Small intestine (tissue), 7 donors: ENCODE measurements around the gene CNTN1. TPM values are rescaled to one million over a fixed set of nuclear protein-coding genes. Genes with fewer than 3 reads are reported as not detected.

Experiments
- DNase-seq, 2 donors: peaks; one replicate each; pipeline versions ENCODE4 v3.0.0 to v3.0.0-alpha.2; 2013
- FAIRE-seq: peaks from 2 replicates; lab custom pipeline; 2012; peaks lifted over from hg19 to GRCh38; lab: Jason Lieb, UNC
- H3K27ac ChIP-seq, 3 donors: one replicate each; pipeline ENCODE4 v1.5.1; 2013; ENCODE audit warnings: low read length in 2 of 3, mild to moderate bottlenecking in 2 of 3, control low read depth in 1 of 3, inconsistent platforms in 1 of 3, low read depth in 1 of 3, moderate library complexity in 1 of 3
- H3K27me3 ChIP-seq, 3 donors: one replicate each; pipeline ENCODE4 v1.6.1; 2013; ENCODE audit warnings: low read length in 3 of 3, inconsistent platforms in 1 of 3; ENCODE audit not compliant: control insufficient read depth in 3 of 3, insufficient read depth in 3 of 3
- H3K36me3 ChIP-seq, 3 donors: one replicate each; pipeline ENCODE4 v1.6.1; 2013; ENCODE audit warnings: low read length in 3 of 3, inconsistent platforms in 1 of 3, low read depth in 1 of 3, mild to moderate bottlenecking in 1 of 3, moderate library complexity in 1 of 3; ENCODE audit not compliant: control insufficient read depth in 3 of 3, insufficient read depth in 2 of 3
- H3K4me1 ChIP-seq, 3 donors: one replicate each; pipeline ENCODE4 v1.6.1; 2013; ENCODE audit warnings: low read length in 2 of 3, inconsistent platforms in 1 of 3, low read depth in 1 of 3, mild to moderate bottlenecking in 1 of 3, moderate library complexity in 1 of 3; ENCODE audit not compliant: control insufficient read depth in 3 of 3, insufficient read depth in 2 of 3
- H3K4me3 ChIP-seq, 3 donors: one replicate each; pipeline ENCODE4 v1.5.1; 2013; ENCODE audit warnings: low read length in 3 of 3, control low read depth in 1 of 3, inconsistent platforms in 1 of 3, low read depth in 1 of 3, mild to moderate bottlenecking in 1 of 3, moderate library complexity in 1 of 3
- H3K9me3 ChIP-seq, 2 donors: one replicate each; pipeline ENCODE4 v1.6.1; 2013; ENCODE audit warnings: low read depth in 1 of 2, low read length in 1 of 2; ENCODE audit not compliant: control insufficient read depth in 2 of 2, insufficient read depth in 1 of 2
- WGBS, 3 donors: extraction: QIAGEN DNeasy Blood & Tissue Kit; methylation state at CpG; one replicate each; pipeline ENCODE4 v1.1.7; 2013; 5-methylcytosine and 5-hydroxymethylcytosine counted together
- polyA plus RNA-seq, 4 donors: library from polyadenylated mRNA; stranded (reverse) in 3 of 4; unstranded in 1 of 4; fragments of 200-250 nt in 3 of 4; fragments of 120-200 nt in 1 of 4; gene quantifications; one replicate each; pipeline versions ENCODE4 v1.2.1 to v1.2.3, GENCODE V29; 2013
- donor health status: healthy with polysubstance abuse.
- donor health status: control.
- donor health status: control.
- donor health status: Bipolar disorder and iron deficiency.
- donor health status: healthy.

The CNTN1 gene
- polyA plus RNA-seq, 4 donors = under 0.01 to 1.6 (median 0.56) TPM

- H3K4me1 ChIP-seq = no peaks in the 10 kb centered on the region
- no peak overlapping the region for H3K27ac ChIP-seq
- peaks cover 2 to 47% of the 10 kb centered on the region in 2 donors for H3K9me3 ChIP-seq
- no peak overlapping the region for H3K4me3 ChIP-seq
- FAIRE-seq (no peak), DNase-seq (no peak)
- H3K27me3 ChIP-seq = no peaks in the 10 kb centered on the region
- WGBS, 3 donors = 87 to 96% (median 88%) methylated on average over 1 of the region's 1 CpG
- no peaks in the 10 kb centered on the region for H3K36me3 ChIP-seq
These were observed 319.7 kb downstream of the CNTN1 start for GRCh38 chr12:41011939-41012338.

- no peak for FAIRE-seq
- WGBS, 3 donors = 71 to 84% (median 82%) methylated on average over 1 of the region's 1 CpG
- no peak for DNase-seq
- Histone ChIP-seq H3K36me3 (no peaks in the 10 kb centered on the region), H3K9me3 (peaks cover 0 to 35% of the 10 kb centered on the region in 2 donors), H3K4me1 (no peaks in the 10 kb centered on the region), H3K4me3 (no peak overlapping the region), H3K27ac (no peak overlapping the region), H3K27me3 (no peaks in the 10 kb centered on the region)
These were observed 321.8 kb downstream of the CNTN1 start for GRCh38 chr12:41013881-41014642.

GRCh38 chr12:41014643-41015020 lies 322.4 kb downstream of the CNTN1 start:
- H3K9me3 ChIP-seq = peaks cover 0 to 29% of the 10 kb centered on the region in 2 donors
- no peaks in the 10 kb centered on the region for H3K27me3 ChIP-seq
- no peak overlapping the region for H3K27ac ChIP-seq
- H3K4me3 ChIP-seq = no peak overlapping the region
- FAIRE-seq (no peak), DNase-seq (no peak)
- no peaks in the 10 kb centered on the region for H3K4me1 ChIP-seq
- 27 to 59% (median 54%) methylated on average over 1 of the region's 1 CpG for WGBS, 3 donors
- H3K36me3 ChIP-seq = no peaks in the 10 kb centered on the region

GRCh38 chr12:41018010-41018409 lies 325.8 kb downstream of the CNTN1 start:
- WGBS, 3 donors = 81 to 86% (median 85%) methylated on average over 5 of the region's 5 CpGs
- no peak overlapping the region for H3K4me3 ChIP-seq
- H3K4me1 ChIP-seq = no peaks in the 10 kb centered on the region
- FAIRE-seq (no peak), DNase-seq (no peak)
- no peaks in the 10 kb centered on the region for H3K9me3 ChIP-seq
- no peaks in the 10 kb centered on the region for H3K36me3 ChIP-seq
- no peak overlapping the region for H3K27ac ChIP-seq
- no peaks in the 10 kb centered on the region for H3K27me3 ChIP-seq

- Histone ChIP-seq H3K4me1 (no peaks in the 10 kb centered on the region), H3K27ac (no peak overlapping the region), H3K9me3 (no peaks in the 10 kb centered on the region), H3K36me3 (no peaks in the 10 kb centered on the region), H3K4me3 (no peak overlapping the region), H3K27me3 (no peaks in the 10 kb centered on the region)
- DNase-seq (no peak), FAIRE-seq (no peak)
These were observed 327.2 kb downstream of the CNTN1 start for GRCh38 chr12:41019461-41019860.

- FAIRE-seq = no peak
- WGBS, 3 donors = 21 to 48% (median 30%) methylated on average over 1 of the region's 1 CpG
- no peak for DNase-seq
- Histone ChIP-seq H3K4me3 (no peak overlapping the region), H3K27ac (no peak overlapping the region), H3K9me3 (no peaks in the 10 kb centered on the region), H3K27me3 (no peaks in the 10 kb centered on the region), H3K4me1 (no peaks in the 10 kb centered on the region), H3K36me3 (no peaks in the 10 kb centered on the region)
These were observed 331.6 kb downstream of the CNTN1 start for GRCh38 chr12:41023836-41024235.

GRCh38 chr12:41026151-41026550 lies 333.9 kb downstream of the CNTN1 start:
- no peak overlapping the region for H3K27ac ChIP-seq
- FAIRE-seq (no peak), DNase-seq (no peak)
- H3K27me3 ChIP-seq = no peaks in the 10 kb centered on the region
- H3K9me3 ChIP-seq = no peaks in the 10 kb centered on the region
- WGBS, 3 donors = 25 to 70% (median 26%) methylated on average over 1 of the region's 1 CpG
- no peak overlapping the region for H3K4me3 ChIP-seq
- H3K36me3 ChIP-seq = no peaks in the 10 kb centered on the region
- no peaks in the 10 kb centered on the region for H3K4me1 ChIP-seq

GRCh38 chr12:41032386-41032785 lies 340.1 kb downstream of the CNTN1 start:
- Histone ChIP-seq H3K4me3 (no peak overlapping the region), H3K36me3 (no peaks in the 10 kb centered on the region), H3K4me1 (no peaks in the 10 kb centered on the region), H3K27ac (no peak overlapping the region), H3K9me3 (no peaks in the 10 kb centered on the region), H3K27me3 (no peaks in the 10 kb centered on the region)
- FAIRE-seq = no peak
- DNase-seq = no peak

GRCh38 chr12:41034686-41035085 lies 342.4 kb downstream of the CNTN1 start:
- DNase-seq (no peak), FAIRE-seq (no peak)
- Histone ChIP-seq H3K4me1 (no peaks in the 10 kb centered on the region), H3K27me3 (no peaks in the 10 kb centered on the region), H3K36me3 (no peaks in the 10 kb centered on the region), H3K4me3 (no peak overlapping the region), H3K9me3 (no peaks in the 10 kb centered on the region), H3K27ac (no peak overlapping the region)
- 8 to 43% (median 17%) methylated on average over 1 of the region's 1 CpG for WGBS, 3 donors
